Caco-2 (cell line): ENCODE results near the gene BIK. TPM values are rescaled to one million over a fixed set of nuclear protein-coding genes. Genes with fewer than 3 reads are reported as not detected.

Source experiments
- BruUV-seq: library from RNA; stranded (reverse); fragments of 400-500 nt; replicated peaks from 2 replicates; lab custom pipeline; 2021; lab: Mats Ljungman, UMichigan
- CTCF ChIA-PET: fragments of 300-600 bp; sonication (Branson Sonifier 250); formaldehyde crosslinking; loops from one replicate; lab custom pipeline; 2022; ENCODE audit warnings: antibody characterized with exemption; lab: Charles Lee
- POLR2A ChIA-PET: fragments of 300-600 bp; sonication (Branson Sonifier 250); formaldehyde crosslinking; loops from one replicate; lab custom pipeline; 2022; ENCODE audit warnings: antibody characterized with exemption; lab: Charles Lee
- DNase-seq, 2 experiments: peaks; one replicate each; pipeline versions ENCODE4 v3.0.0 to v3.0.0-alpha.2; 2020 to 2022
- H3K27me3 ChIP-seq: replicated peaks from 2 replicates; pipeline ENCODE4 v1.6.0; 2011; ENCODE audit warnings: low read length; ENCODE audit not compliant: control insufficient read depth, insufficient read depth
- H3K36me3 ChIP-seq: 2 replicates; pipeline ENCODE4 v1.5.1; 2011; ENCODE audit warnings: low read length; ENCODE audit not compliant: control insufficient read depth, insufficient read depth
- H3K4me1 ChIP-seq: fragments of 250-450 bp; sonication (Bioruptor Pico); 2 replicates; pipeline ENCODE4 v1.5.1; 2020; ENCODE audit warnings: mild to moderate bottlenecking
- H3K4me3 ChIP-seq: 2 replicates; pipeline ENCODE4 v1.5.1; 2011; ENCODE audit warnings: low read depth, mild to moderate bottlenecking, control low read depth, low read length
- H3K9me3 ChIP-seq: fragments of 250-450 bp; sonication (Bioruptor Pico); 2 replicates; pipeline ENCODE4 v1.5.1; 2020; ENCODE audit warnings: mild to moderate bottlenecking, moderate library complexity
- H3K27ac Mint-ChIP-seq: one replicate; pipeline ENCODE4 v1.8.0; 2022; ENCODE audit warnings: mixed read lengths; ENCODE audit not compliant: unreplicated experiment
- H3K27me3 Mint-ChIP-seq: one replicate; pipeline ENCODE4 v1.8.0; 2022; ENCODE audit warnings: mixed read lengths; ENCODE audit not compliant: insufficient read depth, unreplicated experiment
- H3K36me3 Mint-ChIP-seq: one replicate; pipeline ENCODE4 v1.8.0; 2022; ENCODE audit warnings: mild to moderate bottlenecking, mixed read lengths; ENCODE audit not compliant: insufficient read depth, unreplicated experiment
- H3K4me1 Mint-ChIP-seq: one replicate; pipeline ENCODE4 v1.8.0; 2022; ENCODE audit warnings: low read depth, mixed read lengths; ENCODE audit not compliant: unreplicated experiment
- H3K4me3 Mint-ChIP-seq: one replicate; pipeline ENCODE4 v1.8.0; 2022; ENCODE audit warnings: mild to moderate bottlenecking, moderate library complexity, mixed read lengths; ENCODE audit not compliant: unreplicated experiment
- H3K9me3 Mint-ChIP-seq: one replicate; pipeline ENCODE4 v1.8.0; 2022; ENCODE audit warnings: mixed read lengths; ENCODE audit not compliant: unreplicated experiment
- intact Hi-C: fragments of 100-400 bp; cut with micrococcal nuclease; formaldehyde crosslinking; loops from one replicate; pipeline ENCODE4 v1.10.0; 2022; ENCODE audit not compliant: unreplicated experiment
- total RNA-seq: library from RNA; stranded (reverse); gene quantifications from 2 replicates; pipeline ENCODE4 v1.2.3, GENCODE V29; 2022
- TF ChIP-seq, protein P1 (sequence below), 2 experiments: fragments of 200-600 bp in 1 of 2; IDR thresholded peaks; 1 replicate in 1 of 2; 2 replicates in 1 of 2; pipeline versions ENCODE4 v1.5.1 to v1.8.0; 2011 to 2022; ENCODE audit warnings: antibody characterized with exemption in 1 of 2, control low read depth in 1 of 2, inconsistent platforms in 1 of 2, low read depth in 1 of 2, low read length in 1 of 2, mild to moderate bottlenecking in 1 of 2, moderate library complexity in 1 of 2; ENCODE audit not compliant: insufficient read depth in 1 of 2, severe bottlenecking in 1 of 2, unreplicated experiment in 1 of 2

The BIK gene
- total RNA-seq, 1 experiment from 2014 or later = 13.3 TPM

DNA sequence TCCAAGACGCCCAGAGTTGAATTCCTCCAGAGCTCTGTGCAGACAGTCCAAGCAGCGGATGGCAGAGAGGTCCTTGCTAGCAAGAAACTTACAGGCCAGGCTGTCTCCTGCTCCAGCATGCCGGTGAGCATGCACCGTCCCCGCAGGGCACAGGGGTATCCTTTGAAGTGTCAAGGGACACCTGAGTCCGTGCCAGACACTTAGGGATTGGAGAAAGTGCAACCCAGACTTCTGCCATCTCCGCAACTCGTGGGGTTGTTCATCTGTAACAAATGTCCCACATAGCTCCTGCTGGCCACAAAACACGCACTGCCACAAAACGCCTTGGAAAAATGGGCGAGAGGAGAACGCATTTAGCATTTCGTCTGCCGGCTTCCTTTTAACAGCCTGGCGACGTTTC lies 54.1 kb downstream of the BIK start:
- Mint-ChIP-seq H3K27me3 (no peaks in the 10 kb centered on the region), H3K36me3 (peaks cover 21% of the 10 kb centered on the region), H3K9me3 (no peaks in the 10 kb centered on the region), H3K4me3 (no peak overlapping the region), H3K4me1 (no peaks in the 10 kb centered on the region), H3K27ac (no peak overlapping the region)
- no peaks in the 10 kb centered on the region for H3K27me3 ChIP-seq
- H3K4me3 ChIP-seq = no peak overlapping the region
- H3K36me3 ChIP-seq = no peaks in the 10 kb centered on the region
- BruUV-seq = no TSS peak
- intact Hi-C loops = no loop called here
- TF ChIP-seq, protein P1, sequence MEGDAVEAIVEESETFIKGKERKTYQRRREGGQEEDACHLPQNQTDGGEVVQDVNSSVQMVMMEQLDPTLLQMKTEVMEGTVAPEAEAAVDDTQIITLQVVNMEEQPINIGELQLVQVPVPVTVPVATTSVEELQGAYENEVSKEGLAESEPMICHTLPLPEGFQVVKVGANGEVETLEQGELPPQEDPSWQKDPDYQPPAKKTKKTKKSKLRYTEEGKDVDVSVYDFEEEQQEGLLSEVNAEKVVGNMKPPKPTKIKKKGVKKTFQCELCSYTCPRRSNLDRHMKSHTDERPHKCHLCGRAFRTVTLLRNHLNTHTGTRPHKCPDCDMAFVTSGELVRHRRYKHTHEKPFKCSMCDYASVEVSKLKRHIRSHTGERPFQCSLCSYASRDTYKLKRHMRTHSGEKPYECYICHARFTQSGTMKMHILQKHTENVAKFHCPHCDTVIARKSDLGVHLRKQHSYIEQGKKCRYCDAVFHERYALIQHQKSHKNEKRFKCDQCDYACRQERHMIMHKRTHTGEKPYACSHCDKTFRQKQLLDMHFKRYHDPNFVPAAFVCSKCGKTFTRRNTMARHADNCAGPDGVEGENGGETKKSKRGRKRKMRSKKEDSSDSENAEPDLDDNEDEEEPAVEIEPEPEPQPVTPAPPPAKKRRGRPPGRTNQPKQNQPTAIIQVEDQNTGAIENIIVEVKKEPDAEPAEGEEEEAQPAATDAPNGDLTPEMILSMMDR (IDR thresholded peaks at IDR 0.05; ENCODE audit: insufficient read depth in 1 of 2, low read depth in 1 of 2, low read length in 1 of 2, severe bottlenecking in 1 of 2, unreplicated experiment in 1 of 2) = no peak
- DNase-seq = no peak
- H3K4me1 ChIP-seq = no peaks in the 10 kb centered on the region
- H3K9me3 ChIP-seq = no peaks in the 10 kb centered on the region
- ChIA-PET POLR2A (no interaction called here), CTCF (no interaction called here)

DNA sequence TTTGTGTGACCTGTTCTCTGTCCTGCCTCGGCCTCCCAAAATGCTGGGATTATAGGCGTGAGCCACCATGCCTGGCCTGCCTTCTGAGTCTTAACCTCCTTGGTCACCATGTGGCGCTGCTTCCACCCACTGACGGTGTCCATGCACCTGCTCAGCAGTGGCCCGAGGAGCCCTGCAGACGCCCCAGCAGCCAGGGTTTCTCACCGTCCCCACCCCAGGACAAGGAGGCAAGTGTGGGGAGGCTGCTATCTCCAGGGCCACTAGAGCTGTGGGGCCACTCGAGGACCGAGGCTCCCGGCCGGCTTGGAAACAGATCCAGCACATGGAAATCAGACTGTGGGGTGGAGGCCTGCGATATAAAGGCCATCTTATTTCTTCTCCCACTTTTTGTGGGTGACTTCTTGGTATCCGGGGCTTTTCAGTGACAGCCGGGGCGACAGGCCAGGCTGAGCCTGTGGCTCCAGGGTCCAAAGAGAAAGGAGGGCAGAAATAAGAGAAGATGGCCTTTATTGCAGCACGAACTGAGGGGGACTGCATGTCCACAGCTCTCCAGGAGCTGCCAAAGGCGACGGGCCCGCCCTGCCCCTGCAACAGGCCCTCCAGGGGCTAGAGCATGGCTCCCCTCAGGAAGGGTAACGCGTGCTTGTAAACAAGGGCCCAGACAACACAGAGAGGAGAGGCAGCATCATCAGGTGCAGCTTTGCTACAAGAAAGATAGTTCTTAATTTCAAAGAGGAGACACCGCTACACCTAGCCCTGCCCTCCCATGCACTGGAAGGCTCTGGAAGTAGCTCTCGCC lies 55.8 kb downstream of the BIK start:
- Histone ChIP-seq H3K9me3 (no peaks in the 10 kb centered on the region), H3K27me3 (no peaks in the 10 kb centered on the region), H3K36me3 (no peaks in the 10 kb centered on the region), H3K4me3 (no peak overlapping the region), H3K4me1 (no peaks in the 10 kb centered on the region)
- POLR2A ChIA-PET = no interaction called here
- BruUV-seq = no TSS peak
- TF ChIP-seq, protein P1 (IDR thresholded peaks at IDR 0.05; ENCODE audit: insufficient read depth in 1 of 2, low read depth in 1 of 2, low read length in 1 of 2, severe bottlenecking in 1 of 2, unreplicated experiment in 1 of 2) = no peak
- no peak for DNase-seq
- H3K27me3 Mint-ChIP-seq = no peaks in the 10 kb centered on the region
- no peaks in the 10 kb centered on the region for H3K4me1 Mint-ChIP-seq
- peaks cover 21% of the 10 kb centered on the region for H3K36me3 Mint-ChIP-seq
- no peaks in the 10 kb centered on the region for H3K9me3 Mint-ChIP-seq
- no peak overlapping the region for H3K4me3 Mint-ChIP-seq
- intact Hi-C loops = no loop called here
- CTCF ChIA-PET = no interaction called here
- H3K27ac Mint-ChIP-seq = no peak overlapping the region

- no peak for DNase-seq
- no peaks in the 10 kb centered on the region for H3K4me1 Mint-ChIP-seq
- no TSS peak for BruUV-seq
- peaks cover 21% of the 10 kb centered on the region for H3K36me3 Mint-ChIP-seq
- Histone ChIP-seq H3K4me3 (no peak overlapping the region), H3K27me3 (no peaks in the 10 kb centered on the region), H3K4me1 (no peaks in the 10 kb centered on the region), H3K9me3 (no peaks in the 10 kb centered on the region), H3K36me3 (no peaks in the 10 kb centered on the region)
- TF ChIP-seq, protein P1 (IDR thresholded peaks at IDR 0.05; ENCODE audit: insufficient read depth in 1 of 2, low read depth in 1 of 2, low read length in 1 of 2, severe bottlenecking in 1 of 2, unreplicated experiment in 1 of 2) = no peak
- no peaks in the 10 kb centered on the region for H3K27me3 Mint-ChIP-seq
- H3K4me3 Mint-ChIP-seq = no peak overlapping the region
- CTCF ChIA-PET = no interaction called here
- no peak overlapping the region for H3K27ac Mint-ChIP-seq
- intact Hi-C loops = no loop called here
- POLR2A ChIA-PET = no interaction called here
- no peaks in the 10 kb centered on the region for H3K9me3 Mint-ChIP-seq
Measured at GRCh38 chr22:43167001-43167589, 56.5 kb downstream of the BIK start.
